Upper lobe of left lung (tissue), 4 donors: Measurements from ENCODE around the gene C11orf91.

ENCODE experiments used
- CTCF ChIP-seq, 6 experiments: fragments of 450-650 bp in 4 of 6; fragments of 200-600 bp in 2 of 6; sonication (generic) in 2 of 6; IDR thresholded peaks; one replicate each; pipeline ENCODE4 v1.5.1; 2016 to 2019; ENCODE audit warnings: antibody characterized with exemption in 6 of 6
- EP300 ChIP-seq, 4 donors: sonication (generic); formaldehyde crosslinking; IDR thresholded peaks; one replicate each; pipeline ENCODE4 v1.5.1; 2017; ENCODE audit warnings: antibody characterized with exemption in 4 of 4, control low read depth in 2 of 4
- POLR2A ChIP-seq, 4 donors: fragments of 450-650 bp; IDR thresholded peaks; one replicate each; pipeline ENCODE4 v1.5.1; 2016 to 2017; ENCODE audit warnings: antibody characterized with exemption in 4 of 4, mild to moderate bottlenecking in 2 of 4
- POLR2AphosphoS5 ChIP-seq, 2 donors: sonication (generic); formaldehyde crosslinking; IDR thresholded peaks; one replicate each; pipeline ENCODE4 v1.5.1; 2017; ENCODE audit warnings: antibody characterized with exemption in 2 of 2

- TF ChIP-seq CTCF (IDR thresholded peaks at IDR 0.05) (no peak), POLR2AphosphoS5 (IDR thresholded peaks at IDR 0.05) (no peak), POLR2A (IDR thresholded peaks at IDR 0.05) (no peak), EP300 (IDR thresholded peaks at IDR 0.05) (no peak)
Observed at GRCh38 chr11:33698921-33699320, 1.7 kb downstream of the C11orf91 start.
